ENCODE measurements around the gene CNTNAP2. TPM values are rescaled to one million over a fixed set of nuclear protein-coding genes. Genes with fewer than 3 reads are reported as not detected.

Gene CNTNAP2
- total RNA-seq, 1 donor from 2014 or later, result not detected

GRCh38 chr7:146993764-146994163, 877.2 kb downstream of the CNTNAP2 start:
- intact Hi-C loops (cut with micrococcal nuclease), result no loop called here

DNA sequence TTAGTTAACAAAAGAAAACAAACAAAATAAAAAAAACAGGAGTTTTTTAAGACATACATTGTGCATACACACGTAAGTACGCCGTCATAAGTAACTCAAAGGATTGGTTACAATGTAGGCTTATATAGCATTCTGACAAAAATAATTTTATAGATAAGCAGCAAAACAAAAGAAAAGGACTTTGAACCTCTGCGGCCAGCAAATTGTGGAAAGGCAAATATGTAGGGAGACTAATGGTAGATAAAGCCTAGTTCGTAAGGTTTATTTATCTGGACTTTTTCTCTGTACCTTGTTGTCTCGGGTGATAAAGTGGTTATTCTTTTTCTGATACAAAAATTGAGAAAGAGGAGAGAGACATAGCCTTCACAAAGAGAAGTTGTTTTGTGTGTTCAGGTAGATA, 891.9 kb downstream of the CNTNAP2 start:
- intact Hi-C loops (cut with micrococcal nuclease), result no loop called here

DNA sequence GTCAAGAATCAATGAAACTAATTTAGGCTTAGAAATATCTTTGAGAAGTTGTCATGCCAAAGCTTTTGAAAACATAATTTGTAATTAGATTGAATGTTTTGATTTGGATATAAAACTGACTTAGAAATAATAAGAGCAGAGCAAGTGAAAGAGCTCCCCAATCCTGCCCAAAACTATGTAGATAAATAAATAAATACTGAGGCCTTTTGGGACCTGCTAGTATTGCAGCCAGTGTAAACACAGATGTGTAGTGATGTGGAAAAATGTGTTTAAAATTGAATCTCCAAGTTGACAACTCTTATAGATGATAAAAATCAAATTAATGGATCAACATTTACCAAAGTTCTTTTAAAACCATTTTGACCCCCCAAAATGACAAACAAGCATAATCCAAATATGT, 896.1 kb downstream of the CNTNAP2 start:
- intact Hi-C loops (cut with micrococcal nuclease), result no loop called here

DNA sequence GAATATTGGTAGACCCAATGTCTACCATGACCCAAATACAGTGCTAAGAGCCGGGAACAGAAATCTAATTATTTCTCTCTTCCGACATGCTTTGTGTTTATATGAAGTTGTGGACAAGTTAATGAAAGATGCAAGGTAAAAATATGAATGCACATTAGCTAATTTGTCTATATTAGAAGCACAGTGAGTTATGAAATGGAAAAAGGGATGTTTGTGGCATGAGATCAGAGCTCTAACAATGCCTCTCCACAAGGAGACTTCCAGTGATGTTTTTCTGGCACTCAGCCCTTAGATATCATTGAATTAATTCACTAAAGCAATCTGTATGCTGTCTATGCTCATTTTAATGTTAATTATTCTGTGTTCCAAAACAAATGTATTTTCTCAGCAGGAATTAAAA, 897.2 kb downstream of the CNTNAP2 start:
- intact Hi-C loops (cut with micrococcal nuclease), result no loop called here

DNA sequence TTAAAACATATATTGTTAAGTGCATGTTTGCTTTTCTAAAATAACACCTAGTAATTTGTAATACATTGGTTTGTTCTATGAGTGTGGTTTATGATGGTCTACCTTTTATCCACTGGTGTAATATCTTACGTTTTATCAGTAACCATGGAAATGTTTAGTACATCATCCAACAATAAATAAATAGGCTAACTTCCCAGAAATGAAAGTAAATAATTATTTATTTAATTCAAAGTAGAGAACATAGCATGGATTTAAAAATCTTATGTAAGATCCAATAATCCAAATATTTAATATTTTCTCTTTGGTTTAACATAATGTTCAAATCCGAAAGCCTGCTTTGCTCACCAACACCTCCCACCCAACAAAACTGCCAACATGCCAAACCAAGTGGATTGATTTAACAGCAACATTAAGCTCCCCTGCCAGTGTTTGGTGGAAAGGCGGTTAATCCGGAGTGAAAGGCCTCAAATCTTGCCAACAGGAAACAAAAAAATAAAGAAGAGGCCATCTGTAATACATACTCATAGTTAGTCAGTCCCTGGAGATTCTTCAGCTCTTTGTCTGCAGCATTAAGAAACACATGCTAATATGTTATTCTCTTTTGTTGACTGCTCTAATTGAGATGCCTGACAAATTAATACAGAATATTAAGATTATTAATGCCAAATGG, 897.8 kb downstream of the CNTNAP2 start:
- intact Hi-C loops (cut with micrococcal nuclease), result no loop called here

GRCh38 chr7:147015999-147016398, 899.4 kb downstream of the CNTNAP2 start:
- intact Hi-C loops (cut with micrococcal nuclease), result no loop called here

DNA sequence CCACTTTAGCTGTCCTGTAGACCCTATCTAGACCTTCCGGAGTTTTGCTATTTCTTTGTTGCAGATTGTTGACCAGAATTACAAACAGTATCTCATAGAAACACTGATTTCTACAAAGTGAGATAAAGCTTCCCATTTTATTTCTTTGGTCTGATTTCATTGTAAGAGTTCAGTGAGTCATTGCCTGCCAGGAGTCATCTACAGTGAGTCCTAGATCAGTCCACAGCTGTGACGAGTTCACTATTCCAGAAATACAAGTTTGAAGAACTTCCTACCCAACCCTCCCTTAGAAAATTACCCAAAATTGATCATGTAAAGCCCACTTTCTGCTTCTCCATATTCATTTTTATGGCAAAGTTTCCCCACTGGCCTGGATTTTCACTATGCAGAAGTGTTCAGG, 905.5 kb downstream of the CNTNAP2 start:
- intact Hi-C loops (cut with micrococcal nuclease), result no loop called here

GRCh38 chr7:147023440-147023839, 906.8 kb downstream of the CNTNAP2 start:
- intact Hi-C loops (cut with micrococcal nuclease), result no loop called here

GRCh38 chr7:147029953-147030352, 913.4 kb downstream of the CNTNAP2 start:
- intact Hi-C loops (cut with micrococcal nuclease), result no loop called here

DNA sequence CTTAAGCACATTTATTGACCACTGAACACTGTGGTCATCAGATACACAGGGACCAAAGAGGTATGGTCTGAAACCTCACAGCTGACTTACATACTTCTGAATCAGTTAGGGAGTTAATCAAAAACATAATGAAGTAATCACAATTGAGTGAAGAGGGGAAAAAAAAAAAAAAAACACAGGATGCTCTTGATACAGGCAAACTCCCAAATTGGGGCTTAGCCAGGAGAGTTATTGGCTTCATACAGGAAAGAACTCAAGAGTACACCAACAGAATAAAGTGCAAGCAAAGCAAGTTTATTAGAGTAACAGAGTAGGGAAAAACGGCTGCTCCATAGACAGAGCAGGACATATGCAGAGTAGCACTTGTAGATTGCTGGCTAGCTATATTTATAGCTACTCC, 917.0 kb downstream of the CNTNAP2 start:
- intact Hi-C loops (cut with micrococcal nuclease), result no loop called here

DNA sequence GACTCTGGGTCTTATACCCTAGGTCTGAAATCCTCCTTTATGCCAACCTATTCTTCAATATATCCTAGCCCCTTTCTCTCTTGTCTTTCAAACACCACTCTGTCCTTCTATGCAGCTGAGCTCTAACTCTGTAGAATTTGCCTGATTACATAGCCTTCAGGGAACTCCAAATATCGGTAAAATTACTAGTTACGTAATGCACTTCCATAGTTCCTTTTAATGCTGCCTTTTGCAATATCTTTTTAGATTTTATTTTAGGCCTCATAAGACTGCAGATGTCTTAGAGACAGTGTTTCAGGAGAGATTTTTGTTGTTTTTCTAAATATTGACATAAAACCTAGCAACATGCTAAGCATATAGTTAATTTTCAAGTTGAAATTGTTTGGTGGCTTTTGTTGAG, 924.8 kb downstream of the CNTNAP2 start:
- intact Hi-C loops (cut with micrococcal nuclease), result no loop called here

GRCh38 chr7:147044941-147045340, 928.3 kb downstream of the CNTNAP2 start:
- intact Hi-C loops (cut with micrococcal nuclease), result no loop called here

DNA sequence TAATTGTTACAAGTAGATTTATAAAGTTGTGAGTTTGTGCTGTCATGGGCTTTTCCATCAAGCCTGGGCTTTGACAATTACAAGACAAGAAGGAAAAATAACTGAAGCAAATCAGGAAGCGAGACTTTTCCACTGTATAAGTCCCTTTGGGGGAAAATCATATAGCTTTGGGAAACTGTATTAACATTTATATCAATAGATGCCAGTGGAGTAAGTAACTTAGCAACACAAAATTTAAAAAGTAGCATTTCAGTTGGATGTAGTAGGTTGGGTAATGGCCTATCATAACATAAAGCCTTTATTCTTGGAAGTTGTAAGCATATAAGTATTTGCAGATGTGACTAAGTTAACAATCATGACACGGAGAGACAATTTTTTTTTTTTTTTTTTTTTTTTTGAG, 931.1 kb downstream of the CNTNAP2 start:
- intact Hi-C loops (cut with micrococcal nuclease), result no loop called here

- intact Hi-C loops (cut with micrococcal nuclease), result no loop called here
Observed at GRCh38 chr7:147048864-147049263, 932.3 kb downstream of the CNTNAP2 start.

- intact Hi-C loops (cut with micrococcal nuclease), result no loop called here
Observed at GRCh38 chr7:147052818-147053217, 936.2 kb downstream of the CNTNAP2 start.

DNA sequence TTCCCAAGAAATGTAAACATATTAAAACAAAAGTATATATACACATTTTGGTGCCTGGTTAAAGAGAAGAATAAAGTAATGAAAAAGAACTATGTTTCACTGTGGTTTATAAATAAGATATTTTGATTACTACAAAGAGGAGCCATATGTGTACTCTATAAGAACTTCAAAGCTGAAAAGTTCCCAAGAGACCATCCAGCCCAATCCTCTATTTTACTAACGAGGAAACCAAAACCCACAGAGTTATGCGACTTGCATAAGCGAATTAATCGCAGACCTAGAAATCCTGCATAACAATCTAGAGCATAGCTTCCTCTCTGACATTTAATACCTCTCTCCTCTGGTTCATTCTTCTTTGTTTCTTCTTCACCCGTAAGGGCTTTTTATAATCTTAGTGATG, 937.1 kb downstream of the CNTNAP2 start:
- intact Hi-C loops (cut with micrococcal nuclease), result no loop called here

DNA sequence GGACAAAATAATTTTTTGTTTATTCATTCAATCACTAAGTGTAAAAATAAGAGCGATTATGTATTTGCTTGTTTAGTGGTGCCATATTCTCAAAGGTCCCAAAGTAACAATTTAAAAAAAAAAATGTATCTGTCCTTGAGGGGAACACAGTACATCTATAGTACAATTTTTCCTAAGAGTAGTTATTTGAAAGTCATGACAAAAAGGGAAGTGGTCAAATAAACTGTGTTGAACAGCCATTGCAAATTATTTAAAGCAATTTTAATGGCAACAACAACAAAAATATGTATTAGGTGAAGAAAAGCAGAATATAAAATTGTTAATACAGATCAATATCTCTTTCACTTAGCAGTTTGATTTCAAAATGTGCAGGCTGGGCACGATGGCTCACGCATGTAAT, 943.5 kb downstream of the CNTNAP2 start:
- intact Hi-C loops (cut with micrococcal nuclease), result no loop called here

GRCh38 chr7:147062897-147063296, 946.3 kb downstream of the CNTNAP2 start:
- intact Hi-C loops (cut with micrococcal nuclease), result no loop called here

GRCh38 chr7:147068842-147069241, 952.2 kb downstream of the CNTNAP2 start:
- intact Hi-C loops (cut with micrococcal nuclease), result no loop called here

- intact Hi-C loops (cut with micrococcal nuclease), result no loop called here
Observed at GRCh38 chr7:147069771-147070170, 953.2 kb downstream of the CNTNAP2 start.

- intact Hi-C loops (cut with micrococcal nuclease), result no loop called here
Observed at GRCh38 chr7:147070886-147071285, 954.3 kb downstream of the CNTNAP2 start.

GRCh38 chr7:147071536-147071935, 954.9 kb downstream of the CNTNAP2 start:
- intact Hi-C loops (cut with micrococcal nuclease), result no loop called here

GRCh38 chr7:147078312-147078711, 961.7 kb downstream of the CNTNAP2 start:
- intact Hi-C loops (cut with micrococcal nuclease), result no loop called here

GRCh38 chr7:147079083-147079482, 962.5 kb downstream of the CNTNAP2 start:
- intact Hi-C loops (cut with micrococcal nuclease), result no loop called here
